ENCODE results near the gene ATP6V1F.

Gene ATP6V1F, protein sequence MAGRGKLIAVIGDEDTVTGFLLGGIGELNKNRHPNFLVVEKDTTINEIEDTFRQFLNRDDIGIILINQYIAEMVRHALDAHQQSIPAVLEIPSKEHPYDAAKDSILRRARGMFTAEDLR

DNA sequence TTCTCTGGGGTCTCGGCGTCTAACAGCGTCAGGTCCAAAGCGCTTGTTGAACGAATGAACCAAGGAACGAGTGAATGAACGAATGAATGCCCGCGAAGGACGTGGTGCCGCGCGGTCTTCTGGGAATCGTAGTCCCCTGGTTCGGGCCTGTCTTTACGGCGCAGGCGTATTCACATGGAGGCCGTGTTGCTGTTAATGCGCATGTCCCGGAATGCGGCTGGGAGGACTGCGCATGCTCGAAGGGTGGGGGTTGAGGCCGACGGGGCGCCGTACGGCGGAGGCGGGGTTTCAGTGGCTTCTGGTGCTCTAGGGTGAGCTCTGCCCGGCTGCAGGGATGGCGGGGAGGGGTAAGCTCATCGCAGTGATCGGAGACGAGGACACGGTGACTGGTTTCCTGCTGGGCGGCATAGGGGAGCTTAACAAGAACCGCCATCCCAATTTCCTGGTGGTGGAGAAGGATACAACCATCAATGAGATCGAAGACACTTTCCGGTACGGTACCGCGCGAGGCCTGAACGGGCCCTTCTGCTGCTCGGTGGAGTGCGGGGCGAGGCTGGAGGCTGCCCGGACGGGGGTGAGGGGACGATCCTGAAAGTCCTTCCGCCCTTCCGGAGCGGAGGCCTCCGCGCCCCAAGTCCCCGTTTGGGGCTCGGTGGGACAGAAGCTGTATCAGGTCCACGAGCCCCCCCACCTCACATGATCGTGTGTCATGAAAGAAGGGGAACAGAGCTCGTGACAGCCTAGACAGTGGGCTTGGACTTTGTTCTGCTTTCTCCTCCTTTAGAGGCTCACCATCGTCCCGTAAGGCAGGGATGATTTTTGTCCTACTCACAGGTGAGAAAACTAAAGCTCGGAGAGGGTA lies at the start of gene ATP6V1F:
TSS of gene ATP6V1F (plus strand) at position 286 of the 862 bp plus-strand sequence. CDS start at position 335, 49 bp downstream.
- H3K4me3 Mint-ChIP-seq: peak within 1 kb of the TSS; percentile 93
- H3K27me3 Mint-ChIP-seq: no peaks in the 10 kb centered on the region
- H3K4me1 Mint-ChIP-seq: peaks cover 34% of the 10 kb centered on the region
- no peaks in the 10 kb centered on the region for H3K9me3 Mint-ChIP-seq
- H3K36me3 Mint-ChIP-seq: peaks cover 26% of the 10 kb centered on the region
- H3K27ac Mint-ChIP-seq: peak within 1 kb of the TSS; percentile 87
- peak; percentile 94 for ATAC-seq

DNA sequence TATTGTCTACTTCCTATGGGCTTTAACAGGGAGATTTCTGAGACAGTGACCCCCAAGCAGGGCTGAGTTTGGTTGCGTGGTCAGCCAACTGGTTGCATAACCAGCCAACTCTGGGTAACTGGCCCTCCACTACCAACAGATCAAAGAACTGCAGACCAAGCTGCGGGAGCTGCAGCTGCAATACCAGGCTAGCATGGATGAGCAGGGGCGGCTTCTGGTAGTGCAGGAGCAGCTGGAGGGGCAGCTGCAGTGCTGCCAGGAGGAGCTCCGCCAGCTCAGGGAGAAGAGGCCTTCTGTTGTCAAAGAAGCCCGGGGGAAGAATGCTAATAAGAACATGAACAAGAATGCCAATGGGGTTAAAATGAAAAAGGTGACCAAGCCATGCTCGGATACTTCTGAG lies 48.2 kb upstream of the ATP6V1F start:
- H3K4me3 Mint-ChIP-seq: no peak overlapping the region
- no peak for ATAC-seq
- no peak overlapping the region for H3K27ac Mint-ChIP-seq
- no peaks in the 10 kb centered on the region for H3K36me3 Mint-ChIP-seq
- H3K27me3 Mint-ChIP-seq: no peaks in the 10 kb centered on the region
- H3K9me3 Mint-ChIP-seq: no peaks in the 10 kb centered on the region
- H3K4me1 Mint-ChIP-seq: no peaks in the 10 kb centered on the region

DNA sequence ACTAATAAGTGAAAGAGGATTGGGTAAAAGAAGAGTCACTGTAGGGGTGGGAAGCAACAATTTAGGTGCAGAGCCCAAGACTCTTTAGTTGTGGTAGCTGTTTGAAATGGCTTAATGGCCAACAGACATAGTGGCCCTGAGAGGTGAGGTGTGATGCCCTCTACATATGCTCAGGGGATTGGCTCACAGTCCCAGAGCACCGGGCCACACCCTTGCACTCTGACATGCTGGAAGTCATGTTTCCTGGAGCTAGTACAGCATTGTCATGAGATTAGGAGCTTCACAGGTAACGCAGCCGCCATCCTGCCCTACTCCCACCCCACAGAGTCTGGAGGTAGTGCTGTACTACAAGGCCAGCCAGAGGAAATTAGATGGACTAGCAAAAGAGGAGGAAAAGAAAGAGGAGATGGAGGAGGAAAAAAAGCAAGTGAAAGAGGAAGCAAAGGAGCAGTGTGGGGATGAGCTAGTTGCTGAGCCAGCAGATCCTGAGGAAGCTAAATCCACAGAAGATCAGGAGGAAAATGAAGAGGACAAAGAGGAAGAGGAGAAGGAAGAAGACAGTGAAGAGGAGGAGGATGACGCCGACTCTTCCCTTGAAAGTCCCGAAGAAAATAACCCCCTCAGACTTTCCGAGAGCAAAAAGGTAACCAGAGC lies 47.2 kb upstream of the ATP6V1F start:
- no peaks in the 10 kb centered on the region for H3K4me1 Mint-ChIP-seq
- no peak for ATAC-seq
- no peaks in the 10 kb centered on the region for H3K9me3 Mint-ChIP-seq
- H3K36me3 Mint-ChIP-seq: no peaks in the 10 kb centered on the region
- H3K27me3 Mint-ChIP-seq: peaks cover 8% of the 10 kb centered on the region
- no peak overlapping the region for H3K4me3 Mint-ChIP-seq
- H3K27ac Mint-ChIP-seq: no peak overlapping the region

DNA sequence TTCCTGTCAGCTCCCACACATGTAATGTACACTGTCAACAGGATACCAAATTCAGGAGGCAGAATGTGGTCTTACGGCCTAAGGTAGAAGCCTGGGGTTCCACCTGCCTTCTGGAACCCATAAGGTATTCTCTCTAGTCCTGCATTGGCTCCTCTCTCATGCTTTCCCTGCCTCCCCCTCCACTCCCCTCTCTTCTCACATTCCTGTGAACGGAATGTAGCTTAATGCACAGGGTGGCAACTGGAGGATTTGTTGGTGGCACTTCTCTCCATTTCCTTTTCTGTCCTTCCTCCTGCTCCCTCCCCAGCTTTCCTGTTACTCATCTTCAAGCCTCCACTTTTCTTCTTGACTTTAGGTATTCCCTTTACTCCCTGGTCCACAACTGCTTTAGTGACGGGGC lies 44.0 kb upstream of the ATP6V1F start:
- no peaks in the 10 kb centered on the region for H3K4me1 Mint-ChIP-seq
- no peak for ATAC-seq
- H3K27me3 Mint-ChIP-seq: peaks cover 12% of the 10 kb centered on the region
- no peaks in the 10 kb centered on the region for H3K9me3 Mint-ChIP-seq
- H3K4me3 Mint-ChIP-seq: no peak overlapping the region
- H3K27ac Mint-ChIP-seq: no peak overlapping the region
- no peaks in the 10 kb centered on the region for H3K36me3 Mint-ChIP-seq

DNA sequence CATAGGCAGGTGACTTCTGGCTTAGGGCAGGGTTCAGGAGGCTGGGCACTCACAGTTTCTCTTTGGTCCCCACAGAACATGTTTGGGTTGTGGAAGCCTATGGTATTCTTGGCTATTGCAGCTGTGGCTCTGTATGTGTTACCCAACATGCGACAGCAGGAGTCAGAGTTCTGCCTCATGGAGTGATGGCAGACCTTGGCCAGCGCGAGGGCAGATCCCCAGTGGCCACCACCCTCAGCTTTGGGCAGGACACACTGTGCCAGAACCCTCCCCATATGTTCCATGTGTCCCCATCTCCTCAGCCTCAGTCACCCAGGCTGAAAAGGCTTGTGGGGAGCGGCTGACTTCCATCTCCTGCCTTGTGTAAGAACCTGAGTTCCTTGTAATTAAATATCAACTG lies 40.9 kb upstream of the ATP6V1F start:
- Mint-ChIP-seq H3K27ac (no peak overlapping the region), H3K36me3 (no peaks in the 10 kb centered on the region)
- ATAC-seq: no peak

DNA sequence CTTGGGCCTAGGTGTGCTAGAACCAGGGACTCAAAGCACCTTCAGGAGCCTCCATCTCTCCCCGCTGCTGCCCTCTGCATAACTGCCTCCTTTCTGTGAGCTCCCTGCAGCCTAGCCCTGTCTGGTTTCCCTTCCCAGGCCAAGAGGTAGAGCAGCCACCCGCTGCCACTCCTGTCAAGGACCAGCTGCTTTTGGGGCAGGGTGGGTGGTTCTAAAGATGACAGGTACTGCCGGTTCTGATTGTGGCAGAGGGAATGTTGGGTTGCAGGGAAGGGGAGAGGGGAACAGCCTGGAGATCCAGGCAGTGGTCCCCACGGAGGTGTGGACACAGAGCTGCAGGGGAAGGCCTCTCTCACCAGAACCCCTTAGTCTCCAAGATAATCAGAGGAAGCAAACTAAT lies 36.1 kb upstream of the ATP6V1F start:
- no peak for ATAC-seq
- peaks cover 60% of the 10 kb centered on the region for H3K27me3 Mint-ChIP-seq
- H3K27ac Mint-ChIP-seq: no peak overlapping the region
- H3K9me3 Mint-ChIP-seq: no peaks in the 10 kb centered on the region
- no peaks in the 10 kb centered on the region for H3K36me3 Mint-ChIP-seq
- H3K4me3 Mint-ChIP-seq: no peak overlapping the region
- peaks cover 22% of the 10 kb centered on the region for H3K4me1 Mint-ChIP-seq

More for the DNA sequence above, 40.9 kb upstream of the ATP6V1F start:
- Mint-ChIP-seq H3K4me1 (no peaks in the 10 kb centered on the region), H3K9me3 (no peaks in the 10 kb centered on the region), H3K4me3 (no peak overlapping the region), H3K27me3 (peaks cover 24% of the 10 kb centered on the region)

DNA sequence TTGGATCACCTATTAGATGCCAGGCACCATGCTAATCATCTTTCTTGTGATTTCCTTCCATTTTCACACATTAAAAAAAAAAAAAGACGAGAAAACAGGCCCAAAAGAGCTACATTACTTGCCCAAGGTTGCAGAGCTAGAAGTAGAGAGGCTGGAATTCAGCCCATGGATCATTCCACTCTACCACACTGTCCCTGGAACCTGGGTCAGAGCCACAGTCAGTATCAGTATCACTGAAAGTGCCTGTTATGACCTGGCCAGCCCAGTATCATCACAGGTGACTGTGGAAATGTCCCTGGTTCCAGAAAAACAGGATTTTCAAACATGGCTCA lies 35.8 kb upstream of the ATP6V1F start:
- Mint-ChIP-seq H3K27ac (no peak overlapping the region), H3K4me3 (no peak overlapping the region), H3K36me3 (no peaks in the 10 kb centered on the region), H3K4me1 (peaks cover 26% of the 10 kb centered on the region), H3K9me3 (no peaks in the 10 kb centered on the region), H3K27me3 (peaks cover 64% of the 10 kb centered on the region)
- no peak for ATAC-seq

DNA sequence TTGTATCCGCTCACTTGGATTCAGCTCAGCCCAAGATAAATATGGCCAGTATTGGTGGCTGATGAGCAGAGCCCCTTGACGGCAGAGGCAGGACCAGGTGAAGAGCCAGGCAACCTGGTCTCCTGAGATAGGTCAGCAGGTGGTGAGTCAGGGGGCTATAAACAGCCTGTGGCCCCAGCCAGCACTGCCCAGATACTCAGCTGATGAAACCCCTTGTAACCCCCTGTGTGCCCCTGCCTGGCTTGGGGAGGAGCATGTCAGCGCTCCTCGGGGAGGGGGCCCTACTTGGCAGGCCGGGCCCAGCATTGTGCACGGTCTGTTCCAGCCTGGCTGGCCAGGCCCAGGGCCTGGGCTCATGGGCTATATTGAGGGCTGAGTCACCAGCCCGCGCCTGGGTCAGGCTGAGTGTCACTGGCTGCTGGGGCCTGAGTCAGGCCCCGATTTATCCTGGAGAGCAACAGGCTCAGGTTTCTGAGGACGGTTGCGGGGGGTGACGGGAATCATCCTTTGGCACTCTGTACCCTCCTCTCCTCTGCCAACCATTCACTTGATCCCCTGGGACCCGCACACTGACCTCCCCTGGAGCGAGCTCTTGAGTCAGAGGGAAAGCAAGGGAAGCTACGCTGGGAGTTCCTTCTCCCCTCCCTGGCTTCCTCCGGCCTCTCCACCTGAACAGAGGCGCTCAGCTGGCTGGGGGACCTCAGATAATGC lies 35.3 kb upstream of the ATP6V1F start:
- Mint-ChIP-seq H3K36me3 (no peaks in the 10 kb centered on the region), H3K9me3 (no peaks in the 10 kb centered on the region), H3K4me3 (no peak overlapping the region), H3K27ac (no peak overlapping the region), H3K4me1 (peaks cover 29% of the 10 kb centered on the region), H3K27me3 (peaks cover 69% of the 10 kb centered on the region)
- ATAC-seq: no peak

DNA sequence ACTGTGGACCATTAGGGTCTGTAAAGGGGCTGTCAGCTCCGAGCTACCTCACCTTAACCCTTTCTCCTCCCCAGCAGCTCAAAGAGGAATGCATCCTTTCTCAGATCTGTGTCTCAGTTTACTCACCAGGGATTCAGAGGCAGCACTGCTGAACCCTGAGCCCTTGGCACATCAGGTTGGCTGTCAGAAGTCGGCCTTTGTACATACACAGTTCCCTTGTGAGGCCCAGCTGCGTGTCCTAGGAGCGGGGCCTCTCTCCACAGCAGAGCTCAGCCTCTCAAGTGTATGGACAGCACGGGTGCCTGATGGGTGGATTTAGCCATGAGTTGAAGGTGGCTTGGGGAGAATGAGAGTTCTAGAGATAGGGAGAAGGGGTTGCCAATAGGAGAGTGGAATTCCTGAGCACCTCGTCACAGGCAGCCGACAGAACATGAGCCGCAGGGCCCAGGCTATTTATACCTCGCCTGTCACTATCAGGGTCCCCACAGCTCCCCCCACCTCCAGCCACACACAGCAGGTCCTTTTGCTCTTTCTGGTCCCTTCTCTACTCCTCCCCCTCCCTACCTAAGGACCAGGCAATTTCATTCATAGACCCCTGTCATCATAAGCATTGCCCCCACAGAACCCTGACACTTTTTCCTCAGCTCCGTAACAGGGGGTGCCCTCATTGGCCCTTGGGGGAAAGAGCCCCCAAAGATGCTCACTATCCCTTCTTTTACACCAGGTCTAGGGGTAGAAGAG lies 34.5 kb upstream of the ATP6V1F start:
- Mint-ChIP-seq H3K4me3 (no peak overlapping the region), H3K27ac (no peak overlapping the region), H3K9me3 (no peaks in the 10 kb centered on the region), H3K36me3 (no peaks in the 10 kb centered on the region), H3K4me1 (peaks cover 31% of the 10 kb centered on the region), H3K27me3 (peaks cover 76% of the 10 kb centered on the region)
- no peak for ATAC-seq

DNA sequence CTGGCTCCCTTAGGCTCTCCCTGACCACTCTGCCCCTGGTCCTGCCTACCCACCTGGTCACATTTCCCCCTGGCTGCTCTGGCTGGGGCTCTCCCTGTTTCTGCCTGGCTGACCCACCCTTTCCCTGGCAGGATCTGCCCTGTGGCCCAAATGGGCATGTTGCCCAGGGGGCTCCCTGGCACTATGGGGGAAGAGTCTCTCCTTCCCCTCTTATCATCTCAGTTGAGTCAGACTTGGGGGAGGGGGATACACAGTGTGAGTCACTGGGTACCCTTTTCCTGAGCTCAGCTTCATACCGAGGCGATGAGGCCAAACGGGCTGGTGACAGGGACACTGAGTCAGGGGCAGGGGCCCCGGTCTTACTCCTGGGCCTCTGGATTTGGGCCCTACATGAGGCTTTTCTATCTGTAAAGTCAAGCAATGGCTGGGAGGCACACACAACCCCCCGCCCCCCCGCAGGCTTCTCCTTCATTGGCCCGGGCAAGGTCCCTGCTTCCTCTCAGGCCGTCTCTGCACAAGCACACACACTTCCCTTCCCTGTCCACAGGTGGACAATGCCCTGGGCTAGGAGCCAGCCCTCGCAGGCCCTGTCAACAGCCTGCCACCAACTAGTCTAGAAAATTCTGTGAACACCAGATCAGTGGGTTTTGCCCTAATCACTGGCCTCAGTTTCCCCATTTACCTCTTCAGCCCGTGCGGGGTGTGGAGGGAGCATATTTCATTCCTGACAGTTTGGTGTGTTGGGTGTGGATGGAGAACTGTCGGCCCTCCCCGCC lies 33.1 kb upstream of the ATP6V1F start:
- Mint-ChIP-seq H3K4me1 (peaks cover 31% of the 10 kb centered on the region), H3K36me3 (no peaks in the 10 kb centered on the region), H3K27ac (no peak overlapping the region), H3K27me3 (peaks cover 86% of the 10 kb centered on the region), H3K4me3 (no peak overlapping the region), H3K9me3 (no peaks in the 10 kb centered on the region)
- no peak for ATAC-seq

DNA sequence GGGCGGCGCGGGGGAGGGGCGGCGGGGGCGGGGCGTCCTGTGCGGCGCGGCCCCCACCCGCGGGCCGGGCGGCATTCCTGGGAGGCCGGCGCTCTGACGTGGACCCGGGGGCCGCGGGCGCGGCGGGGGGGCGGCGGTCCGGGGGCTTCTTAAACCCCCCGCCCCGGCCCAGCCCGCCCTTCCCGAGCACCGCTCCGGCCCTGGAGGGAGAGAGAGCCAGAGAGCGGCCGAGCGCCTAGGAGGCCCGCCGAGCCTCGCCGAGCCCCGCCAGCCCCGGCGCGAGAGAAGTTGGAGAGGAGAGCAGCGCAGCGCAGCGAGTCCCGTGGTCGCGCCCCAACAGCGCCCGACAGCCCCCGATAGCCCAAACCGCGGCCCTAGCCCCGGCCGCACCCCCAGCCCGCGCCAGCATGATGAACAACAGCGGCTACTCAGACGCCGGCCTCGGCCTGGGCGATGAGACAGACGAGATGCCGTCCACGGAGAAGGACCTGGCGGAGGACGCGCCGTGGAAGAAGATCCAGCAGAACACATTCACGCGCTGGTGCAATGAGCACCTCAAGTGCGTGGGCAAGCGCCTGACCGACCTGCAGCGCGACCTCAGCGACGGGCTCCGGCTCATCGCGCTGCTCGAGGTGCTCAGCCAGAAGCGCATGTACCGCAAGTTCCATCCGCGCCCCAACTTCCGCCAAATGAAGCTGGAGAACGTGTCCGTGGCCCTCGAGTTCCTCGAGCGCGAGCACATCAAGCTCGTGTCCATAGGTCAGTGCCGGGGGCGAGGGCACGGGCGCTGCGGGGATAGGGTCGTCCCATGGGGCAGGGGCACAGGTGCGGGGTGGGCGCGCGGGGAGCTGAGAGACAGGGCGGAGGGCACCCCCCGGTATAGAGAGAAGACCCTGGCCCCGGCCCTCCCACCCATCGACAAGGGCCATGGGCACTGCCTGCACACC lies 32.2 kb upstream of the ATP6V1F start, which contains the start of gene FLNC:
TSS of gene FLNC (plus strand) at position 176 of the 947 bp plus-strand sequence. CDS start at position 408, 232 bp downstream.
- peak; percentile 24 for ATAC-seq
- H3K9me3 Mint-ChIP-seq: no peaks in the 10 kb centered on the region
- H3K27ac Mint-ChIP-seq: no peak within 1 kb of the TSS
- peaks cover 87% of the 10 kb centered on the region for H3K27me3 Mint-ChIP-seq
- peak within 1 kb of the TSS; percentile 65 for H3K4me3 Mint-ChIP-seq
- no peaks in the 10 kb centered on the region for H3K36me3 Mint-ChIP-seq
- peaks cover 31% of the 10 kb centered on the region for H3K4me1 Mint-ChIP-seq

DNA sequence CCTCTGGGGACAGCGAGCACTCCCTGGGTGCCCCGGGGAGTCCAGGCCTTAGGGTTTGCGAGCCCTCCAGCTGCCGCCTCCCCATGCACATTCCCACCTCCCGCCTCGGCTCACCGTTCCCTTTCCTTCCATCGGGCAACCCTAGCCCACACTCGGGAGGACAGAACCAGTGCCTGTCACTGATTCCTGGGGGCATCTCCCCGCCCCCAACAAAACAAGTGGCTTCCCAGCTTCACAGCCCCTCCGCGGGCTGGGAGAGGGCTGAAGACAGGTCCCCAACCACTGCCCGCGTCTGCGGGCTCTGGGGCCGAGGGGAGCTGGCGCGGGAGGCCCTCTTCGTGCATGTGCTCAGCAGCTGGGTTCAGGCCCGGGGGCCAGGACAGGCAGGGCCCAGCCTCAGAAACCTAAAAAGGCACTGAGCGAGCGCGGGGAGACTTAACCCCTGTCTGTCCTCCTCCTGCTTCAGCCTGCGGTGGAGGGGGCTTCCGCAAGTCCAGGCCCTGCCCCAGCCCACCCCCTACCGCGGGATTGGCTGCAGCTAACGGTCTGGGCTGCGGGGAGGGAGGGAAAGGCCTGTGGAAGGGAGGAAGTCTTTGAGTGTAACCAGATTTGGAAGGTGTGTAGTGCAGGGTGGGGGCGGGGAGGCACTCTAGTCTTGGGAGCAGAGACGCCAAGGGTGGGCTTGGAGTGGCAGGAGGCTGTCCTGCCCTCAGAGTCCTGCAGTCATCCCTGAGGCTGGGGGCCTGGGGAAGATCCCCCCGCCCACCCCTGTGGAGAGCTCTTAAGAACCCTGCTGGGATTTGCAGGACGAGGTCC lies 31.3 kb upstream of the ATP6V1F start:
- Mint-ChIP-seq H3K36me3 (no peaks in the 10 kb centered on the region), H3K4me1 (peaks cover 31% of the 10 kb centered on the region), H3K4me3 (peak overlapping the region; percentile 48), H3K27me3 (peaks cover 81% of the 10 kb centered on the region), H3K9me3 (no peaks in the 10 kb centered on the region), H3K27ac (no peak overlapping the region)
- ATAC-seq: peak; percentile 22
